KMS-11 (cell line): ENCODE results near the gene ZNF444.

Experiments
- H2AFZ ChIP-seq: fragments of 200-600 bp; sonication (generic); 2 replicates; pipeline ENCODE4 v1.6.1; 2016; ENCODE audit warnings: antibody characterized with exemption, mixed run types, low read depth
- H3K27ac ChIP-seq: fragments of 200-600 bp; sonication (generic); 2 replicates; pipeline ENCODE4 v1.6.1; 2016; ENCODE audit warnings: mild to moderate bottlenecking, mixed run types
- H3K27me3 ChIP-seq: fragments of 200-600 bp; sonication (generic); 2 replicates; pipeline ENCODE4 v1.6.1; 2017; ENCODE audit warnings: mild to moderate bottlenecking, low read depth, mixed run types, moderate library complexity; ENCODE audit not compliant: insufficient read depth
- H3K36me3 ChIP-seq: fragments of 200-600 bp; sonication (generic); 2 replicates; pipeline ENCODE4 v1.6.1; 2017; ENCODE audit warnings: mild to moderate bottlenecking, mixed run types; ENCODE audit not compliant: insufficient read depth
- H3K4me1 ChIP-seq: fragments of 200-600 bp; sonication (generic); 2 replicates; pipeline ENCODE4 v1.6.1; 2016; ENCODE audit warnings: mild to moderate bottlenecking, low read depth, mixed run types; ENCODE audit not compliant: poor library complexity, severe bottlenecking
- H3K4me2 ChIP-seq: fragments of 200-600 bp; sonication (generic); 2 replicates; pipeline ENCODE4 v1.7.0; 2016; ENCODE audit warnings: mild to moderate bottlenecking, mixed run types
- H3K4me3 ChIP-seq: fragments of 200-600 bp; sonication (generic); IDR thresholded peaks from 2 replicates; pipeline ENCODE4 v1.6.1; 2017; ENCODE audit warnings: low read depth, low read length, mixed read lengths; ENCODE audit not compliant: insufficient read depth
- H3K79me2 ChIP-seq: fragments of 200-600 bp; sonication (generic); 2 replicates; pipeline ENCODE4 v1.6.1; 2016; ENCODE audit warnings: low read depth, mixed run types; ENCODE audit not compliant: insufficient read depth
- H3K9ac ChIP-seq: fragments of 200-600 bp; sonication (generic); 2 replicates; pipeline ENCODE4 v1.6.1; 2016; ENCODE audit warnings: mild to moderate bottlenecking, mixed run types
- H4K20me1 ChIP-seq: fragments of 200-600 bp; sonication (generic); 2 replicates; pipeline ENCODE4 v1.6.1; 2016; ENCODE audit warnings: mild to moderate bottlenecking, mixed run types; ENCODE audit not compliant: insufficient read depth
- TF ChIP-seq, protein P1 (sequence below): fragments of 200-600 bp; sonication (generic); conservative IDR thresholded peaks from 2 replicates; pipeline ENCODE4 v1.6.1; 2017; ENCODE audit warnings: low read depth, mild to moderate bottlenecking, antibody characterized with exemption, low read length, moderate library complexity, mixed read lengths

Gene ZNF444

DNA sequence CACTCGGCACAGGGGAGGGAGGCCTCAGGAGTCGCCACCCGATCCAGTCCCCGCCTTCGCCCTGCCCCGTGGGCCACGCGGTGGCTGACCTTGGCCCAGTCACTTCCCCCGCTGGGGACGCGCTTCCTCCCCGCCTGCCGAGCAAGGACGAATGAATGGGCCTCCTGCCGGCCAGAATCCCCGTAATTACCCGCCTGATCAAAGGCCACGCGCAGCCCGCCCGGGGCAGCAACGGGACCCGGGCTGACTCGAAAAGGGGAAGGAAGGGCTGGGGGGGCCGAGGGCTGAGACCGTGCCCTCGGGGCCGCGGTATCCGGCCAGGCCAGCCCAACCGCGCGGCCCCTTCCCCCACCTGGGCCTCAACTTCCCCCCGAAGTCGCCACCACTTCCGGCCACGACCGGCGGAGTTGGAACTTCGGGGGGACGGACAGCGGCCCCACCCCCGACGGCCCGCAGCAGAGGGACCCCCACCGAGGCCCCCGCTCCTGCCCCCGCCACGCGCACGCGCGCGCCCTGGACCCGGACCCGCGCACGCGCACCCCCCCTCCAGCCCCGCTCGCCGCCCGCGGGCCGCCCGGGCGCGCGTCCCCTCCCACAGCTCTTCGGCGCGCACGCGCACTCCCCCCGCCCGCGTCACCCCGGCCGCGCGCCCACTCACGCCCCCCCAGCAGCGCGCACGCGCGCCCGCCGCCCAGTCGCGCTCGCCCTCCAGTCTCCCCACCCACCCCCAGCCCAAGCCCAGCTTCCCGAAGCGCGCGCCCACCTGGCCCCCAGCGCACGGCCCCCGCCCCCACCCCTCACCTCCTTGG, 20.5 kb upstream of the ZNF444 start:
- no peak overlapping the region for H3K4me3 ChIP-seq
- H2AFZ ChIP-seq = peak overlapping the region; percentile 57
- no peaks in the 10 kb centered on the region for H3K36me3 ChIP-seq
- H4K20me1 ChIP-seq = no peaks in the 10 kb centered on the region
- H3K79me2 ChIP-seq = peaks cover 50% of the 10 kb centered on the region
- peak overlapping the region; percentile 97 for H3K4me2 ChIP-seq
- H3K27ac ChIP-seq = peak overlapping the region; percentile 94
- no peaks in the 10 kb centered on the region for H3K27me3 ChIP-seq
- H3K4me1 ChIP-seq = peaks cover 25% of the 10 kb centered on the region
- H3K9ac ChIP-seq = peak overlapping the region; percentile 99
- TF ChIP-seq, protein P1, sequence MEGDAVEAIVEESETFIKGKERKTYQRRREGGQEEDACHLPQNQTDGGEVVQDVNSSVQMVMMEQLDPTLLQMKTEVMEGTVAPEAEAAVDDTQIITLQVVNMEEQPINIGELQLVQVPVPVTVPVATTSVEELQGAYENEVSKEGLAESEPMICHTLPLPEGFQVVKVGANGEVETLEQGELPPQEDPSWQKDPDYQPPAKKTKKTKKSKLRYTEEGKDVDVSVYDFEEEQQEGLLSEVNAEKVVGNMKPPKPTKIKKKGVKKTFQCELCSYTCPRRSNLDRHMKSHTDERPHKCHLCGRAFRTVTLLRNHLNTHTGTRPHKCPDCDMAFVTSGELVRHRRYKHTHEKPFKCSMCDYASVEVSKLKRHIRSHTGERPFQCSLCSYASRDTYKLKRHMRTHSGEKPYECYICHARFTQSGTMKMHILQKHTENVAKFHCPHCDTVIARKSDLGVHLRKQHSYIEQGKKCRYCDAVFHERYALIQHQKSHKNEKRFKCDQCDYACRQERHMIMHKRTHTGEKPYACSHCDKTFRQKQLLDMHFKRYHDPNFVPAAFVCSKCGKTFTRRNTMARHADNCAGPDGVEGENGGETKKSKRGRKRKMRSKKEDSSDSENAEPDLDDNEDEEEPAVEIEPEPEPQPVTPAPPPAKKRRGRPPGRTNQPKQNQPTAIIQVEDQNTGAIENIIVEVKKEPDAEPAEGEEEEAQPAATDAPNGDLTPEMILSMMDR = no peak

DNA sequence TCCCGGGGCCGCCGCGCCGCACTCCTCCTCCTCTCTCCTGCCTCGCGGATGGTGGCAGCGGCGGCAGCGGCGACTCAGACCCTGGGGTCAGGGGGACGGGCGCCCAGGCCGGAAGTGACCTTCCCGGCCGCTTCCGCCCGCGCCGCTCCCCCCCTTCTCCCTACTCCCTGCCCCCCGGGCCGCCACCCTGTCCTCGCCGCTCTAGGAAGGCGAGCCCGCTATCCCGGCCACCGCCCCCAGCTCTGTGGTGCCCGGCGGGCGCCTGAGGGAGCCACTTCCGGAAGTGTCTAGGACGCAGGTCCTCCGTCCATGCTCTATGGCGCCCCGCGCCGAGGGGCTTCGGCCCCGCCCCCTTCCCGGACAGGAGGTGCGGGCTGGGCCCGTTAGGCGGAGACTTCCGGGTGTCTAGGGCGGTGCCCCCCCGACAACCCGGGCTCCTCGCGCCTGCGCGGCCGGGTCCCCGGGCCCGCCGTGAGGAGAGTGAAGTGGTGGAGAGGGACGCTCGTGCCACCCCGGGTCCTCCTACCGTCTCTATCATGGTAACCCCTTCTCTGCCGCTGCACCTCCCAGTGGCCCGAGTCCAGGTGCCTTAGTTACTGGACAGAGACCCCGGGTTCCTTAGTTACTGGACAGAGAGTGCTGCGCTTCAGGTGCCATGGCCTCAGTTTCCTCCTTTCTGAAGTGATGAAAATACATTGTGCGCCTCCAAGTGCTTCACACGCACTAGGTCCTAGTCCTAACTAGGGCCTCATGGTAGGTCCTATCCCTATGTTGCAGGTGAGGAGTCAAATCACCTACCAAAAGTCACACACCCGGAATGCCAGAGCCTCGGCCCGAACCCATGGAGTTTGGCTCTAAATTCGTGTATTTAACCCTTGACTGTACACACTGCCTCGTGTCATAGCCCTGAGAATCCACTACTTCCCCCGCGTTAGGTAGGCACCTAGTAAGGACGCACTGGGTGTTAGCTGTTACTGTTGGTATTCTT, 19.6 kb upstream of the ZNF444 start, which contains the start of gene ZNF787:
Gene ZNF787 (minus strand): TSS at position 116 of the 988 bp plus-strand sequence. CDS start 18,078 bp downstream, outside the sequence.
- Histone ChIP-seq H3K4me1 (peaks cover 25% of the 10 kb centered on the region), H3K79me2 (peaks cover 41% of the 10 kb centered on the region), H3K27ac (peak within 1 kb of the TSS; percentile 94), H3K27me3 (no peaks in the 10 kb centered on the region), H4K20me1 (no peaks in the 10 kb centered on the region), H3K36me3 (no peaks in the 10 kb centered on the region), H3K4me3 (no peak within 1 kb of the TSS), H2AFZ (peak within 1 kb of the TSS; percentile 87), H3K4me2 (peak within 1 kb of the TSS; percentile 97), H3K9ac (peak within 1 kb of the TSS; percentile 99)
- TF ChIP-seq, protein P1 = no peak

GRCh38 chr19:56123266-56123891, 17.7 kb upstream of the ZNF444 start:
- Histone ChIP-seq H3K4me2 (no peak overlapping the region), H3K79me2 (peaks cover 22% of the 10 kb centered on the region), H3K4me1 (peaks cover 20% of the 10 kb centered on the region), H3K27me3 (no peaks in the 10 kb centered on the region), H3K4me3 (no peak overlapping the region), H3K9ac (no peak overlapping the region), H3K27ac (no peak overlapping the region), H4K20me1 (no peaks in the 10 kb centered on the region), H3K36me3 (no peaks in the 10 kb centered on the region), H2AFZ (no peak overlapping the region)
- TF ChIP-seq, protein P1 = no peak

DNA sequence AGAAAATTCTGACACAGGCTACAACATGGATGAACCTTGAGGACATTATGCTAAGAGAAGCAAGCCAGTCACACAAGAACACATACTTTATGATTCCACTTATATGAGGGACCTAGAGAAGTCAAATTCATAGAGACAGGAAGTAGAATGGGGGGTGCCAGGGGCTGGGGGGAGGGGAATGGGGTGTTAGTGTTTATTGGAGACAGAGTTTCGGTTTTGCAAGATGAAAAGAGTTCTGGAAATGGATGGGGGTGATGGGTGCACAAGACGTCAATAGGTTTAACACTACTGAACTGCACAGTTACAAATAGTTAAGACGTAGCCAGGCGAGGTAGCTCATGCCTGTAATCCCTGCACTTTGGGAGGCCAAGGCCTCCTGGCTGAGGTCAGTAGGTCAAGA, 16.5 kb upstream of the ZNF444 start:
- Histone ChIP-seq H3K4me1 (peaks cover 8% of the 10 kb centered on the region), H3K27ac (no peak overlapping the region), H3K4me3 (no peak overlapping the region), H2AFZ (no peak overlapping the region), H3K9ac (no peak overlapping the region), H4K20me1 (no peaks in the 10 kb centered on the region), H3K27me3 (no peaks in the 10 kb centered on the region), H3K79me2 (peaks cover 10% of the 10 kb centered on the region), H3K4me2 (no peak overlapping the region), H3K36me3 (no peaks in the 10 kb centered on the region)
- TF ChIP-seq, protein P1 = no peak
